ENCODE data around the gene DDX4. TPM values are rescaled to one million over a fixed set of nuclear protein-coding genes. Genes with fewer than 3 reads are reported as not detected.
"Not testable (repeated sequence)": the region's sequence is repeated elsewhere in the genome, so short reads cannot be mapped to it uniquely, and the experiment has no call there.

DDX4 gene
- total RNA-seq, 2 donors from 2014 or later, result not detected

- Histone ChIP-seq H3K27ac (no peak overlapping the region), H3K4me1 (peaks cover 17% of the 10 kb centered on the region), H3K9me3 (no peaks in the 10 kb centered on the region), H3K27me3 (no peaks in the 10 kb centered on the region), H3K36me3 (replicated peaks in 1 of 2; ENCODE audit: insufficient read depth in 1 of 2, low read depth in 2 of 2) (no peaks in the 10 kb centered on the region), H3K4me3 (no peak overlapping the region)
- TF ChIP-seq, protein P1, sequence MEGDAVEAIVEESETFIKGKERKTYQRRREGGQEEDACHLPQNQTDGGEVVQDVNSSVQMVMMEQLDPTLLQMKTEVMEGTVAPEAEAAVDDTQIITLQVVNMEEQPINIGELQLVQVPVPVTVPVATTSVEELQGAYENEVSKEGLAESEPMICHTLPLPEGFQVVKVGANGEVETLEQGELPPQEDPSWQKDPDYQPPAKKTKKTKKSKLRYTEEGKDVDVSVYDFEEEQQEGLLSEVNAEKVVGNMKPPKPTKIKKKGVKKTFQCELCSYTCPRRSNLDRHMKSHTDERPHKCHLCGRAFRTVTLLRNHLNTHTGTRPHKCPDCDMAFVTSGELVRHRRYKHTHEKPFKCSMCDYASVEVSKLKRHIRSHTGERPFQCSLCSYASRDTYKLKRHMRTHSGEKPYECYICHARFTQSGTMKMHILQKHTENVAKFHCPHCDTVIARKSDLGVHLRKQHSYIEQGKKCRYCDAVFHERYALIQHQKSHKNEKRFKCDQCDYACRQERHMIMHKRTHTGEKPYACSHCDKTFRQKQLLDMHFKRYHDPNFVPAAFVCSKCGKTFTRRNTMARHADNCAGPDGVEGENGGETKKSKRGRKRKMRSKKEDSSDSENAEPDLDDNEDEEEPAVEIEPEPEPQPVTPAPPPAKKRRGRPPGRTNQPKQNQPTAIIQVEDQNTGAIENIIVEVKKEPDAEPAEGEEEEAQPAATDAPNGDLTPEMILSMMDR (IDR thresholded peaks at IDR 0.05), result no peak
- no peak for TF ChIP-seq POLR2A (IDR thresholded peaks at IDR 0.05)
- intact Hi-C loops (cut with DNase I), result no loop called here
- no peak for DNase-seq
- WGBS, 2 donors, result 94 to 95% methylated on average over 6 of the region's 6 CpGs
- no peak for ATAC-seq
These were observed 22.3 kb upstream of the DDX4 start for GRCh38 chr5:55715519-55716078.

- ATAC-seq; H3K36me3 ChIP-seq (replicated peaks in 1 of 2; ENCODE audit: insufficient read depth in 1 of 2, low read depth in 2 of 2); H3K27me3 ChIP-seq; H3K4me3 ChIP-seq; H3K4me1 ChIP-seq; DNase-seq; H3K27ac ChIP-seq; intact Hi-C loops (cut with DNase I); H3K9me3 ChIP-seq: not testable (repeated sequence)
- WGBS, 2 donors, result 89 to 95% methylated on average over 1 to 2 of the region's 2 CpGs
These were observed 18.8 kb upstream of the DDX4 start for GRCh38 chr5:55719026-55719425.

DNA sequence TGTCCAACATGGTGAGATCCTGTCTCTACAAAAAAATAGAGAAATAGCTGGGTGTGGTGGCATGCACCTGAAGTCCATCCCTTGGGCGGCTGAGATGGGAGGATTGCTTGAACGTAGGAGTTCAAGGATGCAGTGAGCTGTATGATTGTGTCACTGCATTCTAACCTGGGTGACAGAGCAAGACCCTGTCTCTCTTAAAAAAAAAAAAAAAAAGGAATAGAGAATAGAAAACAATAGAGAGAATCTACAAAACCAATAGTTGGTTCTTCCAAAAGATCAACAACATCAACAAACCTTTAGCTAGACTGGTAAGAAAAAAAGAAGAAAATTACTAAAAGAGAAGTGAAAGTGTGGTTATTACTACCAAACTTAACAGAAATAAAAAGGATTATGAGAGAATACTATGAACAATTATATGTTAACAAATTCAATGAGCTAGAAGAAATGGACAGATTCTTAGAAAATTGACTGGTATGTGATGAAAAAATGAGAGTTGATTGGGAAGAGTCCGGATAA, 17.6 kb upstream of the DDX4 start:
- intact Hi-C loops (cut with DNase I), result no loop called here

GRCh38 chr5:55724281-55724680, 13.6 kb upstream of the DDX4 start:
- Histone ChIP-seq H3K27me3 (no peaks in the 10 kb centered on the region), H3K36me3 (replicated peaks in 1 of 2; ENCODE audit: insufficient read depth in 1 of 2, low read depth in 2 of 2) (no peaks in the 10 kb centered on the region), H3K4me1 (no peaks in the 10 kb centered on the region), H3K27ac (no peak overlapping the region), H3K4me3 (no peak overlapping the region), H3K9me3 (no peaks in the 10 kb centered on the region)
- ATAC-seq, result no peak
- intact Hi-C loops (cut with DNase I), result no loop called here
- 83 to 85% methylated on average over 4 of the region's 4 CpGs for WGBS, 2 donors
- TF ChIP-seq, protein P1 (IDR thresholded peaks at IDR 0.05), result no peak
- TF ChIP-seq POLR2A (IDR thresholded peaks at IDR 0.05), result no peak
- DNase-seq, result no peak

More for the DNA sequence above, 17.6 kb upstream of the DDX4 start:
- Histone ChIP-seq H3K4me1 (no peaks in the 10 kb centered on the region), H3K9me3 (no peaks in the 10 kb centered on the region), H3K4me3 (no peak overlapping the region), H3K27ac (no peak overlapping the region), H3K27me3 (no peaks in the 10 kb centered on the region), H3K36me3 (replicated peaks in 1 of 2; ENCODE audit: insufficient read depth in 1 of 2, low read depth in 2 of 2) (no peaks in the 10 kb centered on the region)
- ATAC-seq (no peak), DNase-seq (no peak)
- no peak for TF ChIP-seq POLR2A (IDR thresholded peaks at IDR 0.05)
- TF ChIP-seq, protein P1 (IDR thresholded peaks at IDR 0.05), result no peak
- WGBS, 2 donors, result 87 to 88% methylated on average over 3 of the region's 3 CpGs

DNA sequence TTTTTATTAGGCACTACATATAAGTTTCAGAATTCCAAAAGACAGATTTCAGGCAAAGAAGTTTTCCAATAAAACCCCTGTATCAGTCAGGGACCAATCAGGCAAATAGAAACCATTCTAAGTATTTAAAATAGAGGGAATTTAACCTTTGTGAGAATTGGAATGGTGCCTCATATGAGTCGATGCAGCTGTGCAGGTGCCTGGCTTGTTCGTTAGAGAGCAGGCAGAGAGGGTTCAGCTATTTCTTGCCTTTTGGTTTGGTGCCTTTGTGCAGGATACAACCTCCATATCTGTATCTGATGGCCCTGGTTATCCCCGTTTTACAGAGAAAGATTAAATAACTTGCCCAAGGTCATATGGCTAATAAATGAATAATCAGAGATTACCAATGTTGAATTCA, 6.0 kb upstream of the DDX4 start:
- Histone ChIP-seq H3K27ac (peak overlapping the region; percentile 76 to 80 (median 78)), H3K9me3 (no peaks in the 10 kb centered on the region), H3K4me3 (no peak overlapping the region), H3K36me3 (replicated peaks in 1 of 2; ENCODE audit: insufficient read depth in 1 of 2, low read depth in 2 of 2) (no peaks in the 10 kb centered on the region), H3K27me3 (no peaks in the 10 kb centered on the region), H3K4me1 (peaks cover 20% of the 10 kb centered on the region)
- peak; percentile 56 for ATAC-seq
- TF ChIP-seq, protein P1 (IDR thresholded peaks at IDR 0.05), result no peak
- TF ChIP-seq POLR2A (IDR thresholded peaks at IDR 0.05), result no peak
- intact Hi-C loops (cut with DNase I), result no loop called here
- peak in 1 of 4 donors; percentile 36 for DNase-seq
- 12 to 24% methylated on average over 3 of the region's 3 CpGs for WGBS, 2 donors

Data from body of pancreas (tissue), 4 donors.